Suppressor macrophage treated with lipopolysaccharide for 4 hours (primary cell): Measurements from ENCODE around the gene ICAM5.
"Not testable (repeated sequence)": the region's sequence is repeated elsewhere in the genome, so short reads cannot be mapped to it uniquely, and the experiment has no call there.

Experiments used
- DNase-seq: peaks from one replicate; pipeline ENCODE4 v3.0.0-alpha.2; 2020

The ICAM5 gene

DNA sequence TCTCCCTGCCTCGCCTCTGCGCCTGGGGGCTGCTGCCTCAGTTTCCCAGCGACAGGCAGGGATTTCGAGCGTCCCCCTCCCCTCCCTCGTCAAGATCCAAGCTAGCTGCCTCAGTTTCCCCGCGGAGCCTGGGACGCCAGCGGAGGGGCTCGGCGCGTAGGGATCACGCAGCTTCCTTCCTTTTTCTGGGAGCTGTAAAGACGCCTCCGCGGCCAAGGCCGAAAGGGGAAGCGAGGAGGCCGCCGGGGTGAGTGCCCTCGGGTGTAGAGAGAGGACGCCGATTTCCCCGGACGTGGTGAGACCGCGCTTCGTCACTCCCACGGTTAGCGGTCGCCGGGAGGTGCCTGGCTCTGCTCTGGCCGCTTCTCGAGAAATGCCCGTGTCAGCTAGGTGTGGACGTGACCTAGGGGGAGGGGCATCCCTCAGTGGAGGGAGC is 19.6 kb upstream of the ICAM5 start:
- peak; percentile 98 for DNase-seq

GRCh38 chr19:10270616-10271394 is 18.9 kb upstream of the ICAM5 start, which contains the start of gene ICAM1:
Gene ICAM1, plus strand, starts transcription at chr19:10271120. Its CDS starts 40 bp downstream, at chr19:10271160.
- peak; percentile 99 for DNase-seq

GRCh38 chr19:10271543-10272086 is 18.1 kb upstream of the ICAM5 start:
- peak; percentile 90 for DNase-seq

DNA sequence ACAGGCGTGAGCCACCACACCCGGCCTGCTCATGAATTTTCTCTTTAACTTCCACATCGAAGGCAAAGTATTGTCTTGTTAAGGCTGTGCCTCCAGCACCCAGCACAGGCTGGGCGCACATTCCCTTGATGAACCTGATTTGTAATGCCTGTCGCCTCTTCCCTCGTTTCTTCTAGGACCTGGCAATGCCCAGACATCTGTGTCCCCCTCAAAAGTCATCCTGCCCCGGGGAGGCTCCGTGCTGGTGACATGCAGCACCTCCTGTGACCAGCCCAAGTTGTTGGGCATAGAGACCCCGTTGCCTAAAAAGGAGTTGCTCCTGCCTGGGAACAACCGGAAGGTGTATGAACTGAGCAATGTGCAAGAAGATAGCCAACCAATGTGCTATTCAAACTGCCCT is 15.2 kb upstream of the ICAM5 start:
- DNase-seq = no peak

DNA sequence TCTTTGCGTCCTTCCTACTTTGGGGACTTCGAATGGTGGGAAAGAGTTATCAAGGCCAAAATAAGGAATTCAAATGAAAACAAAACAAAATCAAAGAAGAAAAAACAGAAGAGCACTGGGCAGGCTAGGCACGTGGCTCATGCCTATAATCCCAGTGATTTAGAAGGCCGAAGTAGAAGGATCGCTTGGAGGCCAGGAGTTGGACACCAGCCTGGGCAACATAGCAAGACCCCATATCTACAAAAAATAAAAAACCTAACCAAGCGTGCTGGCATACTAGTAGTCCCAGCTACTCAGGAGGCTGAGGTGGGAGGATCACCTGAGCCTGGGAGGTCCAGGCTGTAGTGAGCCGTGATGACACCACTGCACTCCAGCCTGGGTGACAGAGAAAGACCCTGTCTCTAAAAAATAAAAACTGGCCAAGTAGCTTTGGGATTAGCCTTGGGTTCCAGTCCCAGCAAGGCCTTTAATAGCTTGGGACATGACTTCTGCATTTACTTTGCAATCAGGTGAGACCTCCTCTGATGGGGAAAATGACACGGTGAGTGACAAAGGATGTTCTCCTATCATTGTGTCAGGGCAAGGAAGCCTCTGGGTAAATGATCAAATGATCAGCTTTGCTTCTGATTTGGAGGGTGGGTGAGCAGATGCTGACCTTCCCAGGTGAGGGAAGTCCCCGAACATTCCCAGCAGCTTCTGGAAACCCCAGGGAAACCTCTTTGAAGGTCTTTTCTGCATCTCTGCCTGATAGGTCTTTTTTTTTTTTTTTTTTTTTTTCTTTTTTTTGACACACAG is 11.8 kb upstream of the ICAM5 start:
- no peak for DNase-seq

DNA sequence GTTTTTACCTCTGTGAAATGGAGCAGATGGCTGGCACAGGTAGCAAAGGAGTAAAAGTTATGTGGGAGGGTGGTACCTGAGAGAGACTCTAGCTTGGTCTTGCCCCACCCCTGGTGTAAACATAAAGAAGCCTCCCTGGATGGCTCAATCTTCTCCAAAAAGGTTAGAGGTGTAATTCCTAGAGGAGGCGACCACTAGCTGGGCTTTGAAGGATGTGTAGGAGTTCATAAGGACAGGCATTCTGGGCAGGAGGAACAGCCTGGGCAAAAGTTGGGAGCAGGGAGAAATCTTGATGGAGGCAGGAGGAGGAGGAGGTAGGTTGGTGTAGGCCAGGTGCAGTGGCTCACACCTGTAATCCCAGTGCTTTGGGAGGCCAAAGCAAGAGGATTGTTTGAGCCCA is 10.8 kb upstream of the ICAM5 start:
- DNase-seq = no peak

GRCh38 chr19:10279737-10280442 is 9.9 kb upstream of the ICAM5 start:
- DNase-seq = no peak

GRCh38 chr19:10282043-10282442 is 7.7 kb upstream of the ICAM5 start:
- not testable (repeated sequence) for DNase-seq

GRCh38 chr19:10283301-10284064 is 6.3 kb upstream of the ICAM5 start:
- no peak for DNase-seq

DNA sequence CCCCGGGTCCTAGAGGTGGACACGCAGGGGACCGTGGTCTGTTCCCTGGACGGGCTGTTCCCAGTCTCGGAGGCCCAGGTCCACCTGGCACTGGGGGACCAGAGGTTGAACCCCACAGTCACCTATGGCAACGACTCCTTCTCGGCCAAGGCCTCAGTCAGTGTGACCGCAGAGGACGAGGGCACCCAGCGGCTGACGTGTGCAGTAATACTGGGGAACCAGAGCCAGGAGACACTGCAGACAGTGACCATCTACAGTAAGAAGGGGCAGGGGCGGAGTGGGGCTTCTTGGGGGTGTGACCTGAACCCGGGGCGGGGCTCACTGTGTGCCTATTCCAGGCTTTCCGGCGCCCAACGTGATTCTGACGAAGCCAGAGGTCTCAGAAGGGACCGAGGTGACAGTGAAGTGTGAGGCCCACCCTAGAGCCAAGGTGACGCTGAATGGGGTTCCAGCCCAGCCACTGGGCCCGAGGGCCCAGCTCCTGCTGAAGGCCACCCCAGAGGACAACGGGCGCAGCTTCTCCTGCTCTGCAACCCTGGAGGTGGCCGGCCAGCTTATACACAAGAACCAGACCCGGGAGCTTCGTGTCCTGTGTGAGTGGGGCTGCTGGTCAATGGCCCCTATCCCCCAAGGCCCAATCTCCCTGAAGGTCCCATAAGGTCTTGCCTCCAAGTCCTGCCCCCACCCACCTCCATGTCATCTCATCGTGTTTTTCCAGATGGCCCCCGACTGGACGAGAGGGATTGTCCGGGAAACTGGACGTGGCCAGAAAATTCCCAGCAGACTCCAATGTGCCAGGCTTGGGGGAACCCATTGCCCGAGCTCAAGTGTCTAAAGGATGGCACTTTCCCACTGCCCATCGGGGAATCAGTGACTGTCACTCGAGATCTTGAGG is 5.4 kb upstream of the ICAM5 start:
- DNase-seq = no peak

DNA sequence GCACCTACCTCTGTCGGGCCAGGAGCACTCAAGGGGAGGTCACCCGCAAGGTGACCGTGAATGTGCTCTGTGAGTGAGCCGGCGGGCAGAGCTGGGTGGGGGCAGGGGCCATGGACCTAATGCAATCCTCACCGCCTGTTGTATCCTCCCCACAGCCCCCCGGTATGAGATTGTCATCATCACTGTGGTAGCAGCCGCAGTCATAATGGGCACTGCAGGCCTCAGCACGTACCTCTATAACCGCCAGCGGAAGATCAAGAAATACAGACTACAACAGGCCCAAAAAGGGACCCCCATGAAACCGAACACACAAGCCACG is 4.8 kb upstream of the ICAM5 start:
- no peak for DNase-seq

DNA sequence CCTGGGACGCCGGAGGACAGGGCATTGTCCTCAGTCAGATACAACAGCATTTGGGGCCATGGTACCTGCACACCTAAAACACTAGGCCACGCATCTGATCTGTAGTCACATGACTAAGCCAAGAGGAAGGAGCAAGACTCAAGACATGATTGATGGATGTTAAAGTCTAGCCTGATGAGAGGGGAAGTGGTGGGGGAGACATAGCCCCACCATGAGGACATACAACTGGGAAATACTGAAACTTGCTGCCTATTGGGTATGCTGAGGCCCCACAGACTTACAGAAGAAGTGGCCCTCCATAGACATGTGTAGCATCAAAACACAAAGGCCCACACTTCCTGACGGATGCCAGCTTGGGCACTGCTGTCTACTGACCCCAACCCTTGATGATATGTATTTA is 4.4 kb upstream of the ICAM5 start:
- no peak for DNase-seq

GRCh38 chr19:10286803-10287737 is 2.7 kb upstream of the ICAM5 start, which contains the start of gene ICAM4:
Gene ICAM4, plus strand, starts transcription at chr19:10286955. Its CDS starts 58 bp downstream, at chr19:10287013.
- DNase-seq = peak; percentile 82

DNA sequence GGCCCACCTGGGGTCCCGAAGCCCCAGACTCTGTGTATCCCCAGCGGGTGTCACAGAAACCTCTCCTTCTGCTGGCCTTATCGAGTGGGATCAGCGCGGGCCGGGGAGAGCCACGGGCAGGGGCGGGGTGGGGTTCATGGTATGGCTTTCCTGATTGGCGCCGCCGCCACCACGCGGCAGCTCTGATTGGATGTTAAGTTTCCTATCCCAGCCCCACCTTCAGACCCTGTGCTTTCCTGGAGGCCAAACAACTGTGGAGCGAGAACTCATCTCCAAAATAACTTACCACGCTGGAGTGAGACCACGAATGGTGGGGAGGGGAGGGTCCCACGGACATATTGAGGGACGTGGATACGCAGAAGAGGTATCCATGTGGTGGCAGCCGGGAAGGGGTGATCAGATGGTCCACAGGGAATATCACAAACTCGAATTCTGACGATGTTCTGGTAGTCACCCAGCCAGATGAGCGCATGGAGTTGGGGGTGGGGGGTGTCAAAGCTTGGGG is 1.0 kb upstream of the ICAM5 start:
- DNase-seq = peak; percentile 67

GRCh38 chr19:10289167-10289835 is 451 bp upstream of the ICAM5 start:
- DNase-seq = peak; percentile 75

DNA sequence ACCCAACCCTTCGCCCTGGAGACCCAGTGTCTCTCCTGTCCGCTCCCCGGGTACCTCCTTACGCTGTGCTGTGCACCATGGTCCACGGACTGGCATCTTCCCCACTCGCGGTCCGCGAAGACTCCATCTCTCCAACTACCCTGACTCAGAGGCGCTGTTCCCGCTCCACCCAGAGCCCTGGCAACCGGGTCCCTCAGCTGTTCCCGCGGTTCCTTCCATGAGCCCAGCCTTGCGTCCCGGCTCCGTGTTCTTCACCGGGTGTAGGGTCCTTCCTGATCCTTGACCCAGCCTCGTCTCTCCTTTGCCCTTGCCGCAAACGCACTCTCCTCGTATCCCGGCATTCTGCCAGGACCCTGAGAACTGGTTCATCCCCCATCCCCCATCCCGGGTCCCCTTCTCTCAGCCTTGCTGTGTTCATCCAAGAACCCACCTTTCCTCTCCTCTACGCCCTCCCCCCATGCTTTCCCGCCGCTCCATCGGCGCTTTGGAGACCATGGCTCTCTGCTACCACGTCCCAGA is 664 bp downstream of the ICAM5 start:
- DNase-seq = peak; percentile 35

DNA sequence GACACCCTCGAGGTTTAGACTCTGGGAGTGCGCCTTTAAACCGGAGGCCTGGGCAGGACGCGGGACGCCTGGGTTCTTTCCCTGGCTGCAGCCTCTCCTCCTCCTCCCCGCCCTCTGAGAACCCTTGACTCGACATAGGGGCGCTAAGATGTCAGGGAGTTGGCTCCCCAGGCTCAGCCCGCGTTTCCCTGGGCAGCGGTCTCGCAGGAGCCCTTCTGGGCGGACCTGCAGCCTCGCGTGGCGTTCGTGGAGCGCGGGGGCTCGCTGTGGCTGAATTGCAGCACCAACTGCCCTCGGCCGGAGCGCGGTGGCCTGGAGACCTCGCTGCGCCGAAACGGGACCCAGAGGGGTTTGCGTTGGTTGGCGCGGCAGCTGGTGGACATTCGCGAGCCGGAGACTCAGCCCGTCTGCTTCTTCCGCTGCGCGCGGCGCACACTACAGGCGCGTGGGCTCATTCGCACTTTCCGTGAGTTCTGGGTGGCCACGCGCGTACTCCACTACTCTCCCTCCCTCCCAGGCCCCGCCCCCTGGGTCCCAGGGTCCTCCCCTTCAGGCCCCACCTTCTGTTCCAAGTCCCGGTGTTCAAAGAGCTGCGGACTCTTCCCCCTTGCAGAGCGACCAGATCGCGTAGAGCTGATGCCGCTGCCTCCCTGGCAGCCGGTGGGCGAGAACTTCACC is 1.3 kb downstream of the ICAM5 start:
- peak; percentile 67 for DNase-seq

DNA sequence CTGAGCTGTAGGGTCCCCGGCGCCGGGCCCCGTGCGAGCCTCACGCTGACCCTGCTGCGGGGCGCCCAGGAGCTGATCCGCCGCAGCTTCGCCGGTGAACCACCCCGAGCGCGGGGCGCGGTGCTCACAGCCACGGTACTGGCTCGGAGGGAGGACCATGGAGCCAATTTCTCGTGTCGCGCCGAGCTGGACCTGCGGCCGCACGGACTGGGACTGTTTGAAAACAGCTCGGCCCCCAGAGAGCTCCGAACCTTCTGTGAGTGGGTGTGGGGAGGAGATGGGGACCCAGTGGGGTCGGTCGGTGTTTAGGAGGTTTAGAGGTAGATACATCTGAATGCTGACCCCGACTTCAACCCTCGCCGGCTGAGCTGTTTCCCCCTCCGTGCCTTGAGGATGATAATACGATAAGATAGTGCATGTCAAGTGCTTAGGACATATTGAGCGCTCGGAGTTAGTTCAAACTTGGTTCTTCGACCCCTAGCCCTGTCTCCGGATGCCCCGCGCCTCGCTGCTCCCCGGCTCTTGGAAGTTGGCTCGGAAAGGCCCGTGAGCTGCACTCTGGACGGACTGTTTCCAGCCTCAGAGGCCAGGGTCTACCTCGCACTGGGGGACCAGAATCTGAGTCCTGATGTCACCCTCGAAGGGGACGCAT is 1.9 kb downstream of the ICAM5 start:
- DNase-seq = peak; percentile 19
